ENCODE data around the gene NUAK2.
A peak's percentile ranks its signal among the peaks of the same experiment; 100 is the strongest.

The NUAK2 gene

GRCh38 chr1:205356440-205357139, 35.0 kb upstream of the NUAK2 start, which contains the start of gene KLHDC8A:
TSS of gene KLHDC8A (minus strand) at chr1:205356922. CDS start at chr1:205343604, 13,318 bp downstream.
- no peak within 1 kb of the TSS for H3K4me3 ChIP-seq (ENCODE audit: low read depth in 1 of 2, low read length in 2 of 2)
- H3K4me1 ChIP-seq (ENCODE audit: control insufficient read depth in 1 of 2, insufficient read depth in 2 of 2, low read length in 2 of 2): peaks cover 15 to 29% of the 10 kb centered on the region in 2 donors
- H3K9ac ChIP-seq (ENCODE audit: low read depth in 1 of 2, low read length in 2 of 2): no peak within 1 kb of the TSS
- no peak within 1 kb of the TSS for H3K27ac ChIP-seq (ENCODE audit: low read depth, low read length)
- H3K36me3 ChIP-seq (ENCODE audit: control insufficient read depth in 1 of 2, insufficient read depth in 2 of 2, low read length in 2 of 2): no peaks in the 10 kb centered on the region
- peaks cover 0 to 2% of the 10 kb centered on the region in 2 donors for H3K27me3 ChIP-seq (ENCODE audit: control insufficient read depth in 1 of 2, insufficient read depth in 2 of 2, low read length in 2 of 2)
- no peaks in the 10 kb centered on the region for H3K9me3 ChIP-seq (ENCODE audit: control insufficient read depth in 1 of 2, low read length in 2 of 2)

- Histone ChIP-seq H3K27ac (ENCODE audit: low read depth, low read length) (peak overlapping the region; percentile 33), H3K4me3 (ENCODE audit: low read depth in 1 of 2, low read length in 2 of 2) (no peak overlapping the region), H3K9ac (ENCODE audit: low read depth in 1 of 2, low read length in 2 of 2) (no peak overlapping the region), H3K4me1 (ENCODE audit: control insufficient read depth in 1 of 2, insufficient read depth in 2 of 2, low read length in 2 of 2) (peaks cover 15 to 29% of the 10 kb centered on the region in 2 donors), H3K9me3 (ENCODE audit: control insufficient read depth in 1 of 2, low read length in 2 of 2) (no peaks in the 10 kb centered on the region), H3K27me3 (ENCODE audit: control insufficient read depth in 1 of 2, insufficient read depth in 2 of 2, low read length in 2 of 2) (peaks cover 0 to 2% of the 10 kb centered on the region in 2 donors), H3K36me3 (ENCODE audit: control insufficient read depth in 1 of 2, insufficient read depth in 2 of 2, low read length in 2 of 2) (no peaks in the 10 kb centered on the region)
Observed at GRCh38 chr1:205355075-205355453, 33.5 kb upstream of the NUAK2 start.

- no peak overlapping the region for H3K9ac ChIP-seq (ENCODE audit: low read depth in 1 of 2, low read length in 2 of 2)
- H3K4me1 ChIP-seq (ENCODE audit: control insufficient read depth in 1 of 2, insufficient read depth in 2 of 2, low read length in 2 of 2): peaks cover 15 to 29% of the 10 kb centered on the region in 2 donors
- no peaks in the 10 kb centered on the region for H3K36me3 ChIP-seq (ENCODE audit: control insufficient read depth in 1 of 2, insufficient read depth in 2 of 2, low read length in 2 of 2)
- H3K27ac ChIP-seq (ENCODE audit: low read depth, low read length): peak overlapping the region; percentile 33
- no peaks in the 10 kb centered on the region for H3K9me3 ChIP-seq (ENCODE audit: control insufficient read depth in 1 of 2, low read length in 2 of 2)
- H3K27me3 ChIP-seq (ENCODE audit: control insufficient read depth in 1 of 2, insufficient read depth in 2 of 2, low read length in 2 of 2): peaks cover 0 to 2% of the 10 kb centered on the region in 2 donors
- no peak overlapping the region for H3K4me3 ChIP-seq (ENCODE audit: low read depth in 1 of 2, low read length in 2 of 2)
Observed at GRCh38 chr1:205354259-205355074, 32.9 kb upstream of the NUAK2 start.

GRCh38 chr1:205353612-205354011, 32.1 kb upstream of the NUAK2 start:
- Histone ChIP-seq H3K9ac (ENCODE audit: low read depth in 1 of 2, low read length in 2 of 2) (no peak overlapping the region), H3K4me1 (ENCODE audit: control insufficient read depth in 1 of 2, insufficient read depth in 2 of 2, low read length in 2 of 2) (peaks cover 15 to 36% of the 10 kb centered on the region in 2 donors), H3K9me3 (ENCODE audit: control insufficient read depth in 1 of 2, low read length in 2 of 2) (no peaks in the 10 kb centered on the region), H3K36me3 (ENCODE audit: control insufficient read depth in 1 of 2, insufficient read depth in 2 of 2, low read length in 2 of 2) (no peaks in the 10 kb centered on the region), H3K4me3 (ENCODE audit: low read depth in 1 of 2, low read length in 2 of 2) (no peak overlapping the region), H3K27me3 (ENCODE audit: control insufficient read depth in 1 of 2, insufficient read depth in 2 of 2, low read length in 2 of 2) (peaks cover 0 to 2% of the 10 kb centered on the region in 2 donors), H3K27ac (ENCODE audit: low read depth, low read length) (no peak overlapping the region)

GRCh38 chr1:205353191-205353590, 31.6 kb upstream of the NUAK2 start:
- Histone ChIP-seq H3K27ac (ENCODE audit: low read depth, low read length) (no peak overlapping the region), H3K4me1 (ENCODE audit: control insufficient read depth in 1 of 2, insufficient read depth in 2 of 2, low read length in 2 of 2) (peaks cover 15 to 36% of the 10 kb centered on the region in 2 donors), H3K9ac (ENCODE audit: low read depth in 1 of 2, low read length in 2 of 2) (no peak overlapping the region)

GRCh38 chr1:205351984-205352713, 30.6 kb upstream of the NUAK2 start:
- Histone ChIP-seq H3K36me3 (ENCODE audit: control insufficient read depth in 1 of 2, insufficient read depth in 2 of 2, low read length in 2 of 2) (no peaks in the 10 kb centered on the region), H3K4me1 (ENCODE audit: control insufficient read depth in 1 of 2, insufficient read depth in 2 of 2, low read length in 2 of 2) (peaks cover 15 to 36% of the 10 kb centered on the region in 2 donors), H3K27ac (ENCODE audit: low read depth, low read length) (no peak overlapping the region), H3K9me3 (ENCODE audit: control insufficient read depth in 1 of 2, low read length in 2 of 2) (no peaks in the 10 kb centered on the region), H3K27me3 (ENCODE audit: control insufficient read depth in 1 of 2, insufficient read depth in 2 of 2, low read length in 2 of 2) (peaks cover 0 to 2% of the 10 kb centered on the region in 2 donors), H3K9ac (ENCODE audit: low read depth in 1 of 2, low read length in 2 of 2) (no peak overlapping the region), H3K4me3 (ENCODE audit: low read depth in 1 of 2, low read length in 2 of 2) (no peak overlapping the region)

More at GRCh38 chr1:205353191-205353590, 31.6 kb upstream of the NUAK2 start:
- Histone ChIP-seq H3K27me3 (ENCODE audit: control insufficient read depth in 1 of 2, insufficient read depth in 2 of 2, low read length in 2 of 2) (peaks cover 0 to 2% of the 10 kb centered on the region in 2 donors), H3K4me3 (ENCODE audit: low read depth in 1 of 2, low read length in 2 of 2) (no peak overlapping the region), H3K36me3 (ENCODE audit: control insufficient read depth in 1 of 2, insufficient read depth in 2 of 2, low read length in 2 of 2) (no peaks in the 10 kb centered on the region), H3K9me3 (ENCODE audit: control insufficient read depth in 1 of 2, low read length in 2 of 2) (no peaks in the 10 kb centered on the region)

- Histone ChIP-seq H3K36me3 (ENCODE audit: control insufficient read depth in 1 of 2, insufficient read depth in 2 of 2, low read length in 2 of 2) (no peaks in the 10 kb centered on the region), H3K4me3 (ENCODE audit: low read depth in 1 of 2, low read length in 2 of 2) (no peak overlapping the region), H3K9ac (ENCODE audit: low read depth in 1 of 2, low read length in 2 of 2) (no peak overlapping the region), H3K9me3 (ENCODE audit: control insufficient read depth in 1 of 2, low read length in 2 of 2) (no peaks in the 10 kb centered on the region), H3K4me1 (ENCODE audit: control insufficient read depth in 1 of 2, insufficient read depth in 2 of 2, low read length in 2 of 2) (peaks cover 14 to 34% of the 10 kb centered on the region in 2 donors), H3K27me3 (ENCODE audit: control insufficient read depth in 1 of 2, insufficient read depth in 2 of 2, low read length in 2 of 2) (peaks cover 6 to 8% of the 10 kb centered on the region in 2 donors), H3K27ac (ENCODE audit: low read depth, low read length) (no peak overlapping the region)
Observed at GRCh38 chr1:205350691-205351141, 29.2 kb upstream of the NUAK2 start.

GRCh38 chr1:205350124-205350523, 28.6 kb upstream of the NUAK2 start:
- H3K9ac ChIP-seq (ENCODE audit: low read depth in 1 of 2, low read length in 2 of 2): no peak overlapping the region
- no peaks in the 10 kb centered on the region for H3K9me3 ChIP-seq (ENCODE audit: control insufficient read depth in 1 of 2, low read length in 2 of 2)
- no peak overlapping the region for H3K4me3 ChIP-seq (ENCODE audit: low read depth in 1 of 2, low read length in 2 of 2)
- H3K4me1 ChIP-seq (ENCODE audit: control insufficient read depth in 1 of 2, insufficient read depth in 2 of 2, low read length in 2 of 2): peaks cover 10 to 31% of the 10 kb centered on the region in 2 donors
- no peaks in the 10 kb centered on the region for H3K36me3 ChIP-seq (ENCODE audit: control insufficient read depth in 1 of 2, insufficient read depth in 2 of 2, low read length in 2 of 2)
- H3K27ac ChIP-seq (ENCODE audit: low read depth, low read length): no peak overlapping the region
- peaks cover 8% of the 10 kb centered on the region in 2 donors for H3K27me3 ChIP-seq (ENCODE audit: control insufficient read depth in 1 of 2, insufficient read depth in 2 of 2, low read length in 2 of 2)

GRCh38 chr1:205348554-205349487, 27.3 kb upstream of the NUAK2 start:
- Histone ChIP-seq H3K36me3 (ENCODE audit: control insufficient read depth in 1 of 2, insufficient read depth in 2 of 2, low read length in 2 of 2) (no peaks in the 10 kb centered on the region), H3K27me3 (ENCODE audit: control insufficient read depth in 1 of 2, insufficient read depth in 2 of 2, low read length in 2 of 2) (peaks cover 17 to 18% of the 10 kb centered on the region in 2 donors), H3K9ac (ENCODE audit: low read depth in 1 of 2, low read length in 2 of 2) (no peak overlapping the region), H3K4me3 (ENCODE audit: low read depth in 1 of 2, low read length in 2 of 2) (no peak overlapping the region), H3K4me1 (ENCODE audit: control insufficient read depth in 1 of 2, insufficient read depth in 2 of 2, low read length in 2 of 2) (peaks cover under 1 to 27% of the 10 kb centered on the region in 2 donors), H3K9me3 (ENCODE audit: control insufficient read depth in 1 of 2, low read length in 2 of 2) (no peaks in the 10 kb centered on the region), H3K27ac (ENCODE audit: low read depth, low read length) (no peak overlapping the region)

Data from duodenal mucosa (tissue), 2 donors.